Measurements from ENCODE around the gene CCDC61.

GRCh38 chr19:46033401-46033800 lies 38.1 kb downstream of the CCDC61 start:
- TF ChIP-seq, protein P1, sequence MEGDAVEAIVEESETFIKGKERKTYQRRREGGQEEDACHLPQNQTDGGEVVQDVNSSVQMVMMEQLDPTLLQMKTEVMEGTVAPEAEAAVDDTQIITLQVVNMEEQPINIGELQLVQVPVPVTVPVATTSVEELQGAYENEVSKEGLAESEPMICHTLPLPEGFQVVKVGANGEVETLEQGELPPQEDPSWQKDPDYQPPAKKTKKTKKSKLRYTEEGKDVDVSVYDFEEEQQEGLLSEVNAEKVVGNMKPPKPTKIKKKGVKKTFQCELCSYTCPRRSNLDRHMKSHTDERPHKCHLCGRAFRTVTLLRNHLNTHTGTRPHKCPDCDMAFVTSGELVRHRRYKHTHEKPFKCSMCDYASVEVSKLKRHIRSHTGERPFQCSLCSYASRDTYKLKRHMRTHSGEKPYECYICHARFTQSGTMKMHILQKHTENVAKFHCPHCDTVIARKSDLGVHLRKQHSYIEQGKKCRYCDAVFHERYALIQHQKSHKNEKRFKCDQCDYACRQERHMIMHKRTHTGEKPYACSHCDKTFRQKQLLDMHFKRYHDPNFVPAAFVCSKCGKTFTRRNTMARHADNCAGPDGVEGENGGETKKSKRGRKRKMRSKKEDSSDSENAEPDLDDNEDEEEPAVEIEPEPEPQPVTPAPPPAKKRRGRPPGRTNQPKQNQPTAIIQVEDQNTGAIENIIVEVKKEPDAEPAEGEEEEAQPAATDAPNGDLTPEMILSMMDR (IDR thresholded peaks at IDR 0.05), result no peak
- no peak for TF ChIP-seq ZFX (IDR thresholded peaks at IDR 0.05; ENCODE audit: borderline replicate concordance)
